Measurements from ENCODE around the gene CALML4.

GRCh38 chr15:68224546-68225250, 19.6 kb upstream of the CALML4 start:
- TF ChIP-seq POLR2A (IDR thresholded peaks at IDR 0.05; ENCODE audit: low read depth, low read length) = no peak
- no peak for TF ChIP-seq TAF1 (IDR thresholded peaks at IDR 0.05; ENCODE audit: borderline replicate concordance, low read depth, low read length)

Measured in GM12892 (cell line).